Activated naive CD4-positive, alpha-beta T cell treated with anti-CD3 and anti-CD28 coated beads, Interleukin-2, amount 50 U/mL, for 16 hours (primary cell): ENCODE measurements around the gene MCAT.

Experiments
- DNase-seq: peaks from one replicate; pipeline ENCODE4 v3.0.0-alpha.2; 2020

The MCAT gene

DNA sequence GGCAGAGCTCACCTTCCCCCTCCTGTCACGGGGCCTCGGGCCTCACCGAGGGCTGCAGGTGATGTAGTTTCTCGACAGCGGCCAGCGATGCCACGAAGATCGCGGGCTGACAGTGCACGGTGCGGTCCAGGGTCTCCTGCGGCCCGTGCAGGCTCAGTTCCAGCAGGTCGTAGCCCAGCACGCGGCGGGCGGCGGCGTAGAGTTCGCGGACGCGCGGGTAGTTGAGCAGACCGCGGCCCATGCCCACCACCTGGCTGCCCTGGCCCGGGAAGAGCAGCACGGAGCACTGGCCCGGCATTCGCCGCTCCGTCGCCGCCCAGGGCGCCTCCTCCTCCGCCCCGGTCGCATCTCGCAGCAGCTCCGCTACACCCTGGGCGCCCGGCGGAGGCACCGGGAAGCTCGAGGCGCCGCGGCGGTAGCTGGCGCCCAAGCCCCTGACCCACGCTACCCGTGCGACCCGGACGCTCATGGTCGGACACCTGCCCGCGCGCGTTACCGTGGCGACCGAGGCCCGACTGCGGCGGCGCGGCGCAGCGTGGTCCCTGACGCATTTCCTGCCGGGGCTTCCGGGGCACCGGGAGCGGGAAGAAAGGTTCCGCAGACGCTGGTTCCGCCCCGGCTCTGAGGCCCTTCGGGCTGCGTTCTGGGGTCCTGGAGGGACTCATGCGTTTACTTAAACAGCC, at the start of gene MCAT:
TSS of gene MCAT (minus strand) at position 519 of the 683 bp plus-strand sequence. CDS start at position 469, 50 bp downstream.
- peak; percentile 83 for DNase-seq

DNA sequence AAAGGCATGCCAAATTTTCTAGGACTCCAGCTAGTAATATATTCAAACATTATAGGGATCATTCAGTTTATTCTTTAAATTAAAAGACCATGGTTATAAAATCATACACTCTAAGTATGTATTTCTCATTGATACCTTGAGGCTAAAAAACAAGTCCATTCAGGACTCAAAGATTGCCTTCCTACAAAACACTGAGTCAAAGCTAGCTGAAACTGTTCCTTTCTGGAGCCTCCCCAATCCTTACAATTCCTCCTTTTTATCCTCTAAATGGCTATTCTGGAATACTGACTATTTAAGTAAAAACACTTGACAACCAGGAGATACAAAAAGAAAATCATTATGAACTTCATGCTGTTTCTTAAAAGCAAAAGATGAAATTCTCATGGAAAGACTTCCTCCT, 48.6 kb upstream of the MCAT start:
- no peak for DNase-seq

- no peak for DNase-seq
Measured at GRCh38 chr22:43188829-43189545, 45.8 kb upstream of the MCAT start.

DNA sequence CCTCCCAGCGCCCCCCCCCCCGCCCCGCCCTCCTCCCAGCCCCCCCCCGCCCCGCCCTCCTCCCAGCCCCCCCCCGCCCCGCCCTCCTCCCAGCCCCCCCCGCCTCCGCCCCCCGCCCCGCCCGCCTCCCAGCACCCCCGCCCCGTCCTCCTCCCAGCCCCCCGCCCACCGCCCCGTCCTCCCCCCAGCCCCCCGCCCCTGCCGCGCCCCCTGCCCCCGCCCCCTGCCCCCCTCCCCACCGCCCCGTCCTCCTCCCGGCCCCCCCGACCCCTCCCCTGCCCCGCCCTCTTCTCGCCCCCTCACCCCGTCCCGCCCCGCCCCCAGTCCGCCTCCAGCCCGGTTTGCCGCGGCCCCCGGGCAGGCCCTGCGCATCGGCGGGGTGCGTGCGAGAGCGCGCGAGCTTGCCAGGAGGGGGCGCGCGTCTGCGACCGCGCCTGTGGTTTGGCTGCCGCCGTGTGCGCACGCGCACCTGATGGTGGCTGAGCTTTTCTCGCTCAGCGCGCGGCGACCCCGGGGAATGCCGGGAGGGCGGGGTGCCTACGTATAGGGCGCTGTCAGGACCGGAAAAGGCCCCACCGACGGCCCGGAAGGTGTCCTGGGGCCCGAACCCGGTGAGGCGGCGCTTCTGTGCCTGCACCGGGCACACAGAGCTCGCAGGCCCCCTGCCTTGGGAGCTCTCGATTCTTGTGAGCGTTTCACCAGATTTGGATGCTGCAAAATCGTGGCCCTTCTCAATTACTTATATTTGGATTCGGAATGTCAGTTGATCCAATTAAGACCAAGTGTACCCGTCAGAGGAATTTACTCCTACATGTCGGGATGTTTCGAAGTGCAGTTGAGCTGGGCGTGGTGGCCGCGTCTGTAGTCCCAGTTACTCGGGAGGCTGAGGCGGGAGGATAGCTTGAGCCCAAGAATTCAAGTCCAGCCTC, 44.2 kb upstream of the MCAT start:
- peak; percentile 97 for DNase-seq

DNA sequence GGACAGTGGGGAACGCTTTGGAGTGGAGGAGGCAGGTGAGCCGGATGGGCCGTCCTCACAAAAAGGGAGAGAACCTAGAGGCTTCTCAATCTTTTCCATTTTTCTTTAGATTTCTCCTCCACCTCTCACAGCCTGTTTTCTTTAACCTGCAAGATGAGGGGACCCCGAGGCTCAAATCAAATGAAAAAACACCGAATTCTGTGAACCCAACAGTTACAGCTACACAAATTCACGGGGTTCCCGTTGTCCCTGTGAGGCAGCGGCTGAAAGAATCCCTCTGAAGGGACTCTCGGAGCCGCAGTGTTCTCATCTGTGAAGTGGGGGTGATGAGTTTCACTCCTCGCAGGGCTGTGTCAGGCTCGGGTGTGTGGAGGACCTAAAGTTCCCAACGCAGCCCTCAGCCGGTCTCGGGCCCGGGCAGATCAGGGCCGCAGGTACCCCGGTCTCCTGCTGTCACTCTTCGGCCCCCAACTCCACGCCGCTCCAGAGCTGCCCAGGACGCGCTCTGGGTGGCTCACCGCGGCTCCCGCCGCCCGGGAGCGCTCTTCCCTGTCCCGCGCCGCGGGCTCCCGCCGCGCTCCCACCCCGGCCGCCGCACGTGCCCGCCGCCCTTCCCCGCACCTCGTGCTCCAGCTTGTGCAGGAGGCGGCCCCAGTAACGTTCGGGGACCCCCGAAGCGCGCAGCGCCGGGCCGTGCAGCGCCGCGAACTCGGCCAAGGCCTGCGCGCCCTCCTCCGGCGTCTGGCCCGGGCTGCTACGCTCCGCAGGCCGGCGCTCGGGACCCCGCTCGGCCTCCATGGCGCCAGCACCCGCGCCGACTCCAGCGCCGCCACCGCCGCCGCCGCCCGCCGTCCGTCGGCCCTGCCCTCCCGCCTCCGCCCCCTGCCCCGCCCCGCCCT, 43.3 kb upstream of the MCAT start, which contains the start of gene TTLL12:
TSS of gene TTLL12 (minus strand) at position 863 of the 899 bp plus-strand sequence. CDS start at position 798, 65 bp downstream.
- DNase-seq = peak; percentile 63

DNA sequence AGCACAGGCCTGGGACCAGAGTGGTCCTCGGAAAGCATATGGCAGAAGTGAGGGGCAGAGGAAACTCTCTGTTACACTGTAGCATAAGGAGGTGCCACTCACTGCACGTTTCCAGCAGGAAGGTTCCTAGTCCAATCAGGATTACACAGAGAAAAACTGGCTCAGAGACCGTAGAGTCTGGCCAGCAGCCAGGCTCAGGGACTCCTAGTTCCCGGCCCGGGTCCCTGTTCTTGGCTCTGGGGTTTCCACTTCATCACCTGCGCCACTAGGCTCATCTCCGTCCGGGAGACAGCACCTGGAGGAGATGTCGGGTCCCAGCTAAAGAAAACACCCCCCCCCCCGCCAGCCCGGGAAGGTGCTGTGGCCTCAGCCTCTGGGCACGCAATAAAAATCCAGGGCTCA, 42.7 kb upstream of the MCAT start:
- no peak for DNase-seq

- DNase-seq = no peak
Measured at GRCh38 chr22:43183496-43184277, 40.5 kb upstream of the MCAT start.

GRCh38 chr22:43182726-43183125, 39.5 kb upstream of the MCAT start:
- DNase-seq = no peak

GRCh38 chr22:43182118-43182517, 38.9 kb upstream of the MCAT start:
- DNase-seq = no peak

DNA sequence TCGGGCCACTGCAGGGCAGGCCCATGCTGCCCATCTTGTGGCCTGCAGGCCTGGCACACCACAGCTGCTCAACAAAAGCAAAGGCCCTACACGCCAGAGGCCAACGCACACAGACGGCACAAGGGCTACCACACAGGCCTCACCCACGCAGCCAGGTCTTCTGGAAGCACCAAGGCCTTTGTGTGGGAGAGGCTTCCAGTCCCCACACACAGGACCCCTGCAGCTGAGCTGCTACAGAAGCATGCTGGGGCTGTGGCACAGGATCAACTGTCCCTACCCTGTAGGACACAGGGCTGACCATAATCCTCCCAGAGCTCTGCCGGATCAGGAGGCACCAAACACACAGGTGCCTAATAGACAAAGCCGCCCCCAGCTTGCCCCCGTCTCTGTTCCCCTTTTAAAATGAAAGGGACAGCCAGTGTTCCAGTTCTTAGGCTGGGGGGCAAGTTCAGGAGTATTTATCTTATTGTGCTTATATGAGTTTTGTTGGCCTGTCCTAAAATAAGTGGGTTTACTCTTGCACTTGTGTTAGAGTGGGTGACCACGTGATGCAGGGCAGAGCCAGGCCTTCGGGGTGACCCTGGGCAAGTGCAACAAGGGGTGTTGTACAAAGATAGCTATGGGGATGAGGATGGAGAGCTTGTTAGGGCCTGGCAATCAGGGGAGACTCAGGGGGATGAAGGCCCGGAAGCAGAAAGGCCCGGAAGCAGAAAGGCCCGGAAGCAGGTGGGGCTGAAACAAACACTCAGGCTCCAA, 38.3 kb upstream of the MCAT start:
- DNase-seq = no peak

DNA sequence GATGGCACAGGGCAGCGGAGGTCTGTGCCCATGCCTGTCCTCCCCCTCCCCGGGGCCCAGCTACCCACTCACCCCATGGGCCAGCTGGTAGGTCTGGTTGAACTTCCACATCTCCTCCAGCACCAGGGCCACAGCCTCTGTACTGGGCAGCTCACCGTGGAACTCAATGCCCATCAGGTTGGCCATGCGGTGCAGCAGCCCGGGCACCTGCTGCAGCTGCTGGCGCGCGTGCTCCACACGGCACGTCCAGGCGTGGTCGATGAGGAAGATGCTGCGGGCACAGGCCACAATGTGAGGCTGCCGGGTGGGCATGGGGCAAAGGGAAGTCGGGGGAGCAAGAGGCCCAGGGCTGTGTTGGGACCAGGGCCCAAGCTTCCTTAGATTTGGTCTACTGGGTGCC, 37.5 kb upstream of the MCAT start:
- no peak for DNase-seq

GRCh38 chr22:43179911-43180195, 36.7 kb upstream of the MCAT start:
- no peak for DNase-seq

GRCh38 chr22:43179146-43179910, 36.1 kb upstream of the MCAT start:
- DNase-seq = no peak

- no peak for DNase-seq
Measured at GRCh38 chr22:43177479-43177878, 34.3 kb upstream of the MCAT start.

GRCh38 chr22:43176090-43176489, 32.9 kb upstream of the MCAT start:
- no peak for DNase-seq

DNA sequence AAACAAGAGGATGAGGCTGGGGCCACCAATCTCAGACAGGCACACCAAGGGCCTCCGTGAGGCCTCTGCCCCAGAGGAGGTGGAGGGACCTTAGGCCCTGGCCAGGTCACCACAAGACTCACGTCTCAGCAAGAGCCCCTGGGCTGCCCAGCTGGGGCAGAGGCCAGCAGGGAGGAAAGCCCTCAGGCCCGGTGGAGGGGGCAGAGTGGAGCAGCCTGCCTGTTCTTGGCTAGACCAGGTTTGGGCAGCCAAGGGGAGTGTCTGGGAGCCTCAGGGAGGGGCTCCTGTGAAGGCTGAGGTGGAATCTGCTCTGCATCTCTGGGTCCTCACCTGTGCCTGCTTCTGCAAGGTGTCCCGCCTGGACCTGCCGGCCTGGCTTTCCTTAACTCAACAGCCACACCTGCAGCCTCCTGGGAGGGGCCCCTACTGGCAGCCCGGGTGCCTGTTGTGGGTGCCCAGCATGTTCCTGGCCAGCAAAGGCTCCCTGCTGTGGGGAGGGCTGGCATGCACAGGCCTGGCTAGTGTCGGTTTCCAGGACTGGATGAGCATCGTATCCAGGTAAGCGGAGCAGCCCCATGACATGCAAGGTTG, 31.8 kb upstream of the MCAT start:
- DNase-seq = no peak

DNA sequence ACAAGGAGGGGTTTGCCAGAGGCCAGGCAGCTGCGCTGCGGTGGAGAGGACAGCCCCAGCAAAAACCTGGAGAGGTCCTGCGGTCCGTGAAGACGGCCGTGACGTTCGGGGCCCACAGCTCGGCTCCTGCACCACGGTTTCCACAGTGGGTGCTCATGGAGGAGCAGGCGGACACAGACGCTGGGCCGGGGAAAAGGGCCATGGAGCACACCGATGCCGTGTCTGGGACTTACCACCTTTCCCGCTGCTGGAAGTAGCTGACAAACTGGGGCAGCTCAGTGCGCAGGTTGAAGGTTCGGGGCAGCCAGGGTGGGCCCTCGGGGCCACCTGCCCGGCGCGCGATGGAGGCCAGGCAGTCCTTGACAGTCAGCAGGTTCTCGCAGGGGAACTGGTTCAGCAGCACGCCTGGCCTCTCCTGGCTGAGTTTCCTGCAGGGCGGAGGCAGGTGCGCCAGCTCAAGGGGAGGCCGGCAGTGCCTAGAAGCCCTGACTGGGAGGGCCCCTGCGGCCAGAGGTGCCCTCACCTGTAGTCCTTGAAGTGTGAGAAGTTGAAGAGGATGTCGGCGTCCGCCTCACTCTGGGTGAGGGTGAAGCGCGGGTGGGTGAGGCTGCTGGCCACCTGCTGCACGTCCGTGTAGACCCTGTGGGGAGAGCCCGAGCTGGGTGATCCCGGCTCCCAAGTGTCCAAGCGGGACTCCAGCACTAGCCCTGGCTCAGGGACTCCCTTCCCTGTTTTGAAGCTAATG, 30.9 kb upstream of the MCAT start:
- no peak for DNase-seq

GRCh38 chr22:43173566-43173965, 30.4 kb upstream of the MCAT start:
- no peak for DNase-seq

DNA sequence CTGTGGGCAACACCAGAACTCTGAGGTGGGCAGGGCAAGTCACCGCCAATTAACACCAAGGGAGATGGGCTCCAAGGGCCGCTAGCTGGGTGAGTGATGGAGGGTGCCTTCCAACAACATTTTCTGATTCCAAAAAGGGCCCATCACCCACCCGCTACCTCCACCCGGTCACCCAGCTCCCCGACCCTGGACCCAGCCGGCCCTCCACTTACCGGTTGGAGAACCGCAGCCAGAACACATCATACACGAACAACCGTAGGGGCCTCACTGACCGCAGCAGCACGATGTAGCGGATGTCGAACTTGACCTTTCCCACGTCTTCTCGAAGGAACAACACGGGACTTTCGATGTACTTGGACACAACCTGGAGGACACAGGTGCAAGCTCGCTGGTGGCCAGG, 29.0 kb upstream of the MCAT start:
- no peak for DNase-seq
